DOHH2 (cell line): ENCODE data around the gene ORAI2.

Experiments used
- EZH2phosphoT487 ChIP-seq: fragments of 200-600 bp; sonication (generic); IDR thresholded peaks from 2 replicates; pipeline ENCODE4 v1.6.1; 2017; ENCODE audit warnings: borderline replicate concordance, mild to moderate bottlenecking, antibody characterized with exemption, low read length, moderate library complexity, mixed read lengths
- TF ChIP-seq, protein P1 (sequence below): fragments of 200-600 bp; sonication (generic); IDR thresholded peaks from one replicate; pipeline ENCODE4 v1.5.1; 2014; ENCODE audit warnings: antibody characterized with exemption, mild to moderate bottlenecking, low read depth, low read length; ENCODE audit not compliant: poor library complexity, severe bottlenecking

DNA sequence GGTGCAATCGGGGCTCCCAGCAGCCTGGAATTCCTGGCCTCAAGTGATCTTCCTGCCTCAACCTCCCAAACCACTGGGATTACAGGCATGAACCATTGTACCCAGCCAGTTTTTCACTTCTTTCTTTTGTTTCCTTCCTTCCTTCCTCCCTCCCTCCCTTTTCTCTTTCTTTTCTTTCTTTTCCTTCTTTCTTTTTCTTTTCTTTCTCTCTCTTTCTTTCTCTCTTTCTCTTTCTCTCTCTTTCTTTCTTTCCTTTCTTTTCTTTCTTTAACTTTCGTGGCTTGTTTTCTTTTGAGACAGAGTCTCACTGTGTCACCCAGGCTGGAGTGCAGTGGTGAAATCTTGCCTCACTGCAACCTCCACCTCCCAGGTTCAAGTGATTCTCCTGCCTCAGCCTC is 12.3 kb downstream of the ORAI2 start:
- TF ChIP-seq, protein P1, sequence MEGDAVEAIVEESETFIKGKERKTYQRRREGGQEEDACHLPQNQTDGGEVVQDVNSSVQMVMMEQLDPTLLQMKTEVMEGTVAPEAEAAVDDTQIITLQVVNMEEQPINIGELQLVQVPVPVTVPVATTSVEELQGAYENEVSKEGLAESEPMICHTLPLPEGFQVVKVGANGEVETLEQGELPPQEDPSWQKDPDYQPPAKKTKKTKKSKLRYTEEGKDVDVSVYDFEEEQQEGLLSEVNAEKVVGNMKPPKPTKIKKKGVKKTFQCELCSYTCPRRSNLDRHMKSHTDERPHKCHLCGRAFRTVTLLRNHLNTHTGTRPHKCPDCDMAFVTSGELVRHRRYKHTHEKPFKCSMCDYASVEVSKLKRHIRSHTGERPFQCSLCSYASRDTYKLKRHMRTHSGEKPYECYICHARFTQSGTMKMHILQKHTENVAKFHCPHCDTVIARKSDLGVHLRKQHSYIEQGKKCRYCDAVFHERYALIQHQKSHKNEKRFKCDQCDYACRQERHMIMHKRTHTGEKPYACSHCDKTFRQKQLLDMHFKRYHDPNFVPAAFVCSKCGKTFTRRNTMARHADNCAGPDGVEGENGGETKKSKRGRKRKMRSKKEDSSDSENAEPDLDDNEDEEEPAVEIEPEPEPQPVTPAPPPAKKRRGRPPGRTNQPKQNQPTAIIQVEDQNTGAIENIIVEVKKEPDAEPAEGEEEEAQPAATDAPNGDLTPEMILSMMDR = no peak
- TF ChIP-seq EZH2phosphoT487 = no peak
